ENCODE results near the gene ADGRB3.

ADGRB3 gene

DNA sequence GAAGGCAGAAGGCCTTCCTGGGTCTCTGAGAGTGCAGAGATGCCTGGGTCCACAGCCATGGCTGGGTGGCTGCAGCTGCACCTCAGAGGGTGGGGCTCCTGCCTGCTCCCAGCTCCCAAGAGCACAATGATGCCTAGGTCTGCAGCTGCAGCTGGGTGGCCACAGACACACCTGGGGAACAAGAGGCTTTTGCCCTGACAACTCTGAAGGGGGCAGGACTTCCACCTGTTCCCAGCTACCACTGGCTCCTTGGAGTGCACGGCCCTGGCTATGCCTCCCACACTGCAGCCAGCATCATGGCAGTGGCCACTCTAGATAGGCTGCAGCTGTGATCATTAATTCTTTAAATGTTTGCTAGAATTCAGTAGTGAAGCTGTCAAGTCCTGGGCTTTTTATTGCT is 511.3 kb downstream of the ADGRB3 start:
- no peak overlapping the region for H4K8ac ChIP-seq (ENCODE audit: low read depth, low read length)
- no peak overlapping the region for H3K27ac ChIP-seq (replicated peaks; ENCODE audit: low read length)
- H3K79me1 ChIP-seq (ENCODE audit: low read depth, low read length), result no peaks in the 10 kb centered on the region
- WGBS, 2 donors (ENCODE audit: extremely low coverage in 2 of 2, insufficient read length in 2 of 2, insufficient replicate concordance in 1 of 2), result no CpG with 5 or more reads among the region's 1 CpG
- H3K4me2 ChIP-seq (ENCODE audit: insufficient read depth, low read length, poor library complexity, severe bottlenecking), result no peak overlapping the region
- no peak overlapping the region for H2BK12ac ChIP-seq (ENCODE audit: low read length)
- H3K36me3 ChIP-seq (replicated peaks in 1 of 2; ENCODE audit: control insufficient read depth in 2 of 2, insufficient read depth in 2 of 2, low read length in 2 of 2), result no peaks in the 10 kb centered on the region
- H4K91ac ChIP-seq (ENCODE audit: low read depth, low read length, poor library complexity), result no peak overlapping the region
- H3K18ac ChIP-seq (ENCODE audit: low read length), result no peak overlapping the region
- H3K27me3 ChIP-seq (ENCODE audit: control insufficient read depth in 3 of 3, insufficient read depth in 3 of 3, low read depth in 1 of 3, low read length in 3 of 3), result no peaks in the 10 kb centered on the region
- no peak overlapping the region for H3K4me3 ChIP-seq (ENCODE audit: low read length in 2 of 2)
- DNase-seq (ENCODE audit: low spot score), result no peak
- no peaks in the 10 kb centered on the region for H3K4me1 ChIP-seq (ENCODE audit: control insufficient read depth in 2 of 2, insufficient read depth in 1 of 2, low read depth in 1 of 2, low read length in 2 of 2)
- H3K9me3 ChIP-seq (replicated peaks in 1 of 2; ENCODE audit: control insufficient read depth in 2 of 2, insufficient read depth in 1 of 2, low read depth in 1 of 2, low read length in 2 of 2), result peaks cover 9 to 22% of the 10 kb centered on the region in 2 donors
- H3K4ac ChIP-seq (ENCODE audit: low read length), result no peak overlapping the region
- no peak overlapping the region for H2AFZ ChIP-seq (ENCODE audit: low read length)
- H2AK5ac ChIP-seq (ENCODE audit: low read depth, low read length), result no peak overlapping the region
- H2BK15ac ChIP-seq (ENCODE audit: low read length), result no peak overlapping the region
- H3K14ac ChIP-seq (ENCODE audit: low read length), result no peak overlapping the region
- H2BK5ac ChIP-seq (ENCODE audit: low read length), result no peak overlapping the region
- no peak overlapping the region for H3K9ac ChIP-seq (ENCODE audit: low read depth, low read length, poor library complexity)
- no peak overlapping the region for H2BK120ac ChIP-seq (ENCODE audit: low read depth, low read length)
- H3K23ac ChIP-seq (ENCODE audit: low read depth, low read length, poor library complexity), result no peak overlapping the region

DNA sequence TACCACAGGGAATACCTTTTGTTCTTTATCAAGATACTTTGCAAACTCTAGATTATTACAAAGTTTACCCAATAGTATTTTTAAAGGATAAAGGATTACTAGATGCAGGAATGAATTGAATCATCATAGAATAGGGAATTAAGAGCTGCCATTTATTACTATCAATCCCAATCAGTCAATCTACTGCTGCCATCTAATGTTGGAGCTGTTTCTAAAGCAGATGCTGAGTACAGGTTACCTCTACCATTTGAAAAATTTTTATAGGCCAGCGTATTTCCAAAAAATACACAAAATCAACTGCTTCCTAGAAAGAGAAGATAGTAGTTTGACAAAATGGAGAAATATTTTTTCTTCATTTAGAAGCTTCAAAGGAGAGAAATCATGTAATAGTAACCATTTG is 520.4 kb downstream of the ADGRB3 start:
- Histone ChIP-seq H3K23ac (ENCODE audit: low read depth, low read length, poor library complexity) (no peak overlapping the region), H3K14ac (ENCODE audit: low read length) (no peak overlapping the region), H2AFZ (ENCODE audit: low read length) (no peak overlapping the region), H3K4me3 (ENCODE audit: low read length in 2 of 2) (no peak overlapping the region), H2BK15ac (ENCODE audit: low read length) (no peak overlapping the region), H3K4me2 (ENCODE audit: insufficient read depth, low read length, poor library complexity, severe bottlenecking) (no peak overlapping the region), H2BK5ac (ENCODE audit: low read length) (no peak overlapping the region), H3K27me3 (ENCODE audit: control insufficient read depth in 3 of 3, insufficient read depth in 3 of 3, low read depth in 1 of 3, low read length in 3 of 3) (no peaks in the 10 kb centered on the region), H2AK5ac (ENCODE audit: low read depth, low read length) (no peak overlapping the region), H3K9ac (ENCODE audit: low read depth, low read length, poor library complexity) (no peak overlapping the region), H3K36me3 (replicated peaks in 1 of 2; ENCODE audit: control insufficient read depth in 2 of 2, insufficient read depth in 2 of 2, low read length in 2 of 2) (no peaks in the 10 kb centered on the region), H3K27ac (replicated peaks; ENCODE audit: low read length) (no peak overlapping the region), H3K9me3 (replicated peaks in 1 of 2; ENCODE audit: control insufficient read depth in 2 of 2, insufficient read depth in 1 of 2, low read depth in 1 of 2, low read length in 2 of 2) (no peaks in the 10 kb centered on the region), H4K91ac (ENCODE audit: low read depth, low read length, poor library complexity) (no peak overlapping the region), H3K4me1 (ENCODE audit: control insufficient read depth in 2 of 2, insufficient read depth in 1 of 2, low read depth in 1 of 2, low read length in 2 of 2) (no peaks in the 10 kb centered on the region), H3K79me1 (ENCODE audit: low read depth, low read length) (no peaks in the 10 kb centered on the region), H3K4ac (ENCODE audit: low read length) (no peak overlapping the region), H2BK120ac (ENCODE audit: low read depth, low read length) (no peak overlapping the region), H4K8ac (ENCODE audit: low read depth, low read length) (no peak overlapping the region), H3K18ac (ENCODE audit: low read length) (no peak overlapping the region), H2BK12ac (ENCODE audit: low read length) (no peak overlapping the region)
- no peak for DNase-seq (ENCODE audit: low spot score)
- no CpG with 5 or more reads among the region's 1 CpG for WGBS, 2 donors (ENCODE audit: extremely low coverage in 2 of 2, insufficient read length in 2 of 2, insufficient replicate concordance in 1 of 2)

DNA sequence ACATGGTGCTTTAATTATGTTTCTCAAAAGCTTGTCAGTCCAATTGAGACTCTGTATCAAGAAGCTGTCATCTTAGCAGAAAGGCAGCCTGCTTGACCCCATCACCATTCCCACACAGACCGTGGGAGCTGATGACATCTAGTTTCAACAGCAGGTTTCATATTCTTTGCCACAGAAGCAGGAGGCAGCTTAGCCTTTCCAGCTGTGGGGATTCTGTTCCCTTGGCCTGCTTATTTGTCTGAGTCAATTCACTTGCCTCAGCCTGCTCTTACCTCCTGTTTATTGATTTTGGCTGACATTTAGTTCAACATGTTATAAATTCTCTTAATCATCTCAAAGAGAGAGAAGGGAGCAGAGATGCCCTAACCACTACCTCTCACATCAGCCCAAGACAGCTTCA is 527.7 kb downstream of the ADGRB3 start:
- Histone ChIP-seq H2AFZ (ENCODE audit: low read length) (no peak overlapping the region), H3K4ac (ENCODE audit: low read length) (no peak overlapping the region), H3K9ac (ENCODE audit: low read depth, low read length, poor library complexity) (no peak overlapping the region), H3K4me2 (ENCODE audit: insufficient read depth, low read length, poor library complexity, severe bottlenecking) (no peak overlapping the region), H3K4me3 (ENCODE audit: low read length in 2 of 2) (no peak overlapping the region), H3K18ac (ENCODE audit: low read length) (no peak overlapping the region), H3K27ac (replicated peaks; ENCODE audit: low read length) (no peak overlapping the region), H3K14ac (ENCODE audit: low read length) (no peak overlapping the region), H2BK12ac (ENCODE audit: low read length) (no peak overlapping the region), H3K79me1 (ENCODE audit: low read depth, low read length) (no peaks in the 10 kb centered on the region), H2AK5ac (ENCODE audit: low read depth, low read length) (no peak overlapping the region), H4K8ac (ENCODE audit: low read depth, low read length) (no peak overlapping the region), H2BK15ac (ENCODE audit: low read length) (no peak overlapping the region), H3K27me3 (ENCODE audit: control insufficient read depth in 3 of 3, insufficient read depth in 3 of 3, low read depth in 1 of 3, low read length in 3 of 3) (no peaks in the 10 kb centered on the region), H3K23ac (ENCODE audit: low read depth, low read length, poor library complexity) (no peak overlapping the region), H2BK5ac (ENCODE audit: low read length) (no peak overlapping the region), H3K36me3 (replicated peaks in 1 of 2; ENCODE audit: control insufficient read depth in 2 of 2, insufficient read depth in 2 of 2, low read length in 2 of 2) (no peaks in the 10 kb centered on the region), H2BK120ac (ENCODE audit: low read depth, low read length) (no peak overlapping the region), H3K4me1 (ENCODE audit: control insufficient read depth in 2 of 2, insufficient read depth in 1 of 2, low read depth in 1 of 2, low read length in 2 of 2) (peaks cover 0 to 2% of the 10 kb centered on the region in 2 donors), H4K91ac (ENCODE audit: low read depth, low read length, poor library complexity) (no peak overlapping the region), H3K9me3 (replicated peaks in 1 of 2; ENCODE audit: control insufficient read depth in 2 of 2, insufficient read depth in 1 of 2, low read depth in 1 of 2, low read length in 2 of 2) (no peaks in the 10 kb centered on the region)
- WGBS, 2 donors (ENCODE audit: extremely low coverage in 2 of 2, insufficient read length in 2 of 2, insufficient replicate concordance in 1 of 2), result no CpG with 5 or more reads among the region's 1 CpG
- no peak for DNase-seq (ENCODE audit: low spot score)

DNA sequence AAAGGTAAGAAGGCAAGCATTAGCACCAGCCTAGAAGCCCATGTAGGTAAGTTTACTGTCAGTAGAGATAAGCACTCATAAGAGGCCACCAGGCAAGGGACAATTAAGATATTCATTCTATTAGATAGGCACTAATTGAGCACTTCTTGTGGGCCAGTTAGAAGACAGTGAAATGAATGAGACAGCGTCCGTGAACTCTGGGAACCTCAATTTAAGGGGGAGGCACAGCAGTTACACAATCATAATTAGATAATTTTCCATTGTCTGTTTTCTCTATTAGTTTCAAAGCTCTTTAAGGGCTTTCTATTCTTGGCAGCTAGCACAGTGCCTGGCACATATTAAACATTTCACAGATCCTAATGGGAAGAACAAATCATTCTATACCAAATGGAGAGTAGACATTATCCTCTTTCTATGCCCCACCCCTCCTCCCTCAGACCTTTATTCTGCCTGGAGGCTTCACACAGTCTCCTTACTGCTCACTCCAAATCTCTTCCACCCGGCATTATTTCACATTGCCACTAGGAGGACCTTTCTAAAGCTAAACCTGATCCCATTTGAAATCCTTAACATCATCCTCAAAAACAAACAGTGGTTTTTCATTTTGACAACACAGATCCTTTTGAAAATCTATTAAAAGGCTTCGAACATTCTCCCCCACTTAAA is 529.6 kb downstream of the ADGRB3 start:
- Histone ChIP-seq H3K23ac (ENCODE audit: low read depth, low read length, poor library complexity) (no peak overlapping the region), H3K4me3 (ENCODE audit: low read length in 2 of 2) (no peak overlapping the region), H4K8ac (ENCODE audit: low read depth, low read length) (no peak overlapping the region), H3K27ac (replicated peaks; ENCODE audit: low read length) (no peak overlapping the region), H2AFZ (ENCODE audit: low read length) (no peak overlapping the region), H2BK12ac (ENCODE audit: low read length) (no peak overlapping the region), H3K36me3 (replicated peaks in 1 of 2; ENCODE audit: control insufficient read depth in 2 of 2, insufficient read depth in 2 of 2, low read length in 2 of 2) (no peaks in the 10 kb centered on the region), H3K4me1 (ENCODE audit: control insufficient read depth in 2 of 2, insufficient read depth in 1 of 2, low read depth in 1 of 2, low read length in 2 of 2) (peaks cover 0 to 2% of the 10 kb centered on the region in 2 donors), H4K91ac (ENCODE audit: low read depth, low read length, poor library complexity) (no peak overlapping the region), H3K9ac (ENCODE audit: low read depth, low read length, poor library complexity) (no peak overlapping the region), H2BK120ac (ENCODE audit: low read depth, low read length) (no peak overlapping the region), H3K4me2 (ENCODE audit: insufficient read depth, low read length, poor library complexity, severe bottlenecking) (no peak overlapping the region), H3K79me1 (ENCODE audit: low read depth, low read length) (no peaks in the 10 kb centered on the region), H3K4ac (ENCODE audit: low read length) (no peak overlapping the region), H3K14ac (ENCODE audit: low read length) (no peak overlapping the region), H3K9me3 (replicated peaks in 1 of 2; ENCODE audit: control insufficient read depth in 2 of 2, insufficient read depth in 1 of 2, low read depth in 1 of 2, low read length in 2 of 2) (no peaks in the 10 kb centered on the region), H3K27me3 (ENCODE audit: control insufficient read depth in 3 of 3, insufficient read depth in 3 of 3, low read depth in 1 of 3, low read length in 3 of 3) (no peaks in the 10 kb centered on the region), H2BK5ac (ENCODE audit: low read length) (no peak overlapping the region), H2BK15ac (ENCODE audit: low read length) (no peak overlapping the region), H2AK5ac (ENCODE audit: low read depth, low read length) (no peak overlapping the region), H3K18ac (ENCODE audit: low read length) (no peak overlapping the region)
- DNase-seq (ENCODE audit: low spot score), result peak; percentile 8
- no CpG with 5 or more reads among the region's 4 CpGs for WGBS, 2 donors (ENCODE audit: extremely low coverage in 2 of 2, insufficient read length in 2 of 2, insufficient replicate concordance in 1 of 2)

All from neuronal stem cell (in vitro differentiated cells).